HUES48 (cell line): ENCODE data around the gene RRBP1.

Source experiments
- H3K27ac ChIP-seq: one replicate; pipeline ENCODE4 v1.7.0; 2013; ENCODE audit warnings: low read depth, low read length, inconsistent platforms
- H3K27me3 ChIP-seq: 2 replicates; pipeline ENCODE4 v1.6.1; 2013; ENCODE audit warnings: mild to moderate bottlenecking, low read length; ENCODE audit not compliant: control insufficient read depth, insufficient read depth
- H3K36me3 ChIP-seq: 2 replicates; pipeline ENCODE4 v1.6.1; 2013; ENCODE audit warnings: low read length; ENCODE audit not compliant: control insufficient read depth, insufficient read depth
- H3K4me1 ChIP-seq: 2 replicates; pipeline ENCODE4 v1.6.1; 2013; ENCODE audit warnings: mild to moderate bottlenecking, low read length; ENCODE audit not compliant: control insufficient read depth, insufficient read depth
- H3K4me3 ChIP-seq: 2 replicates; pipeline ENCODE4 v1.5.1; 2013; ENCODE audit warnings: mild to moderate bottlenecking, low read depth, low read length
- H3K9ac ChIP-seq: 2 replicates; pipeline ENCODE4 v1.6.1; 2013; ENCODE audit warnings: mild to moderate bottlenecking, low read depth, low read length, moderate library complexity
- H3K9me3 ChIP-seq: 2 replicates; pipeline ENCODE4 v1.6.1; 2013; ENCODE audit warnings: low read length; ENCODE audit not compliant: control insufficient read depth, insufficient read depth

The RRBP1 gene

GRCh38 chr20:17610566-17611289 is 71.3 kb downstream of the RRBP1 start:
- H3K9ac ChIP-seq = no peak overlapping the region
- peaks cover 33% of the 10 kb centered on the region for H3K36me3 ChIP-seq
- H3K4me1 ChIP-seq = no peaks in the 10 kb centered on the region
- no peak overlapping the region for H3K27ac ChIP-seq
- H3K27me3 ChIP-seq = no peaks in the 10 kb centered on the region
- no peak overlapping the region for H3K4me3 ChIP-seq
- H3K9me3 ChIP-seq = no peaks in the 10 kb centered on the region

- no peak overlapping the region for H3K4me3 ChIP-seq
- H3K9ac ChIP-seq = no peak overlapping the region
- H3K36me3 ChIP-seq = peaks cover 30% of the 10 kb centered on the region
- no peaks in the 10 kb centered on the region; the same call in 1 of the 2 replicates for H3K4me1 ChIP-seq
- H3K27ac ChIP-seq = no peak overlapping the region
- H3K27me3 ChIP-seq = no peaks in the 10 kb centered on the region
- no peaks in the 10 kb centered on the region for H3K9me3 ChIP-seq
These were observed 72.1 kb downstream of the RRBP1 start for GRCh38 chr20:17609811-17610377.

GRCh38 chr20:17608701-17609497 is 73.1 kb downstream of the RRBP1 start:
- H3K9me3 ChIP-seq = no peaks in the 10 kb centered on the region
- no peaks in the 10 kb centered on the region; the same call in 1 of the 2 replicates for H3K4me1 ChIP-seq
- H3K4me3 ChIP-seq = no peak overlapping the region
- H3K9ac ChIP-seq = no peak overlapping the region
- peaks cover 30% of the 10 kb centered on the region for H3K36me3 ChIP-seq
- no peaks in the 10 kb centered on the region for H3K27me3 ChIP-seq
- H3K27ac ChIP-seq = no peak overlapping the region

- H3K9me3 ChIP-seq = no peaks in the 10 kb centered on the region
- H3K27ac ChIP-seq = no peak overlapping the region
- H3K9ac ChIP-seq = no peak overlapping the region
- no peaks in the 10 kb centered on the region for H3K27me3 ChIP-seq
- peaks cover 38% of the 10 kb centered on the region for H3K36me3 ChIP-seq
- peaks cover 19% of the 10 kb centered on the region for H3K4me1 ChIP-seq
- H3K4me3 ChIP-seq = no peak overlapping the region
These were observed 76.0 kb downstream of the RRBP1 start for GRCh38 chr20:17606001-17606400.

GRCh38 chr20:17605131-17605660 is 76.8 kb downstream of the RRBP1 start:
- Histone ChIP-seq H3K27ac (no peak overlapping the region), H3K4me3 (no peak overlapping the region), H3K27me3 (no peaks in the 10 kb centered on the region), H3K4me1 (peaks cover 27% of the 10 kb centered on the region), H3K36me3 (peaks cover 38% of the 10 kb centered on the region), H3K9me3 (no peaks in the 10 kb centered on the region), H3K9ac (no peak overlapping the region)

- peaks cover 31% of the 10 kb centered on the region for H3K36me3 ChIP-seq
These were observed 79.5 kb downstream of the RRBP1 start for GRCh38 chr20:17602493-17602892.

GRCh38 chr20:17601957-17602356 is 80.1 kb downstream of the RRBP1 start:
- peaks cover 34% of the 10 kb centered on the region for H3K4me1 ChIP-seq
- H3K9me3 ChIP-seq = no peaks in the 10 kb centered on the region
- peaks cover 26% of the 10 kb centered on the region for H3K36me3 ChIP-seq
- H3K9ac ChIP-seq = no peak overlapping the region
- no peaks in the 10 kb centered on the region for H3K27me3 ChIP-seq
- H3K27ac ChIP-seq = peak overlapping the region; percentile 85
- peak overlapping the region; percentile 41; the same call in 1 of the 2 replicates for H3K4me3 ChIP-seq

More at GRCh38 chr20:17602493-17602892, 79.5 kb downstream of the RRBP1 start:
- H3K4me3 ChIP-seq = peak overlapping the region; percentile 41; the same call in 1 of the 2 replicates
- H3K27ac ChIP-seq = peak overlapping the region; percentile 85
- peaks cover 34% of the 10 kb centered on the region for H3K4me1 ChIP-seq
- H3K9ac ChIP-seq = no peak overlapping the region
- no peaks in the 10 kb centered on the region for H3K9me3 ChIP-seq
- H3K27me3 ChIP-seq = no peaks in the 10 kb centered on the region

- Histone ChIP-seq H3K4me3 (no peak overlapping the region), H3K9me3 (no peaks in the 10 kb centered on the region), H3K9ac (no peak overlapping the region), H3K36me3 (peaks cover 2% of the 10 kb centered on the region; the same call in 1 of the 2 replicates), H3K27ac (no peak overlapping the region), H3K27me3 (no peaks in the 10 kb centered on the region), H3K4me1 (peaks cover 42% of the 10 kb centered on the region)
These were observed 84.0 kb downstream of the RRBP1 start for GRCh38 chr20:17598013-17598550.

GRCh38 chr20:17595856-17596255 is 86.2 kb downstream of the RRBP1 start:
- Histone ChIP-seq H3K27ac (no peak overlapping the region), H3K4me3 (no peak overlapping the region), H3K36me3 (peaks cover 4% of the 10 kb centered on the region; the same call in 1 of the 2 replicates), H3K9ac (no peak overlapping the region), H3K27me3 (no peaks in the 10 kb centered on the region), H3K4me1 (peaks cover 24% of the 10 kb centered on the region), H3K9me3 (no peaks in the 10 kb centered on the region)

- no peaks in the 10 kb centered on the region for H3K27me3 ChIP-seq
- no peak overlapping the region for H3K27ac ChIP-seq
- no peaks in the 10 kb centered on the region for H3K9me3 ChIP-seq
- H3K4me3 ChIP-seq = no peak overlapping the region
- peaks cover 4% of the 10 kb centered on the region; the same call in 1 of the 2 replicates for H3K36me3 ChIP-seq
- no peak overlapping the region for H3K9ac ChIP-seq
- H3K4me1 ChIP-seq = peaks cover 20% of the 10 kb centered on the region
These were observed 87.6 kb downstream of the RRBP1 start for GRCh38 chr20:17594443-17594842.
